VCaP (cell line): ENCODE measurements around the gene SSR1.

Experiments
- H3K27ac ChIP-seq: fragments of 450-650 bp; 2 replicates; pipeline ENCODE4 v1.5.1; 2017
- CTCF ChIP-seq: fragments of 450-650 bp; conservative IDR thresholded peaks from 2 replicates; pipeline ENCODE4 v1.5.1; 2017; ENCODE audit warnings: mild to moderate bottlenecking, moderate library complexity

SSR1 gene

GRCh38 chr6:7338031-7338430 lies 25.0 kb upstream of the SSR1 start:
- no peak overlapping the region for H3K27ac ChIP-seq
- TF ChIP-seq CTCF = no peak

- no peak for TF ChIP-seq CTCF
- H3K27ac ChIP-seq = no peak overlapping the region
These were observed 22.5 kb upstream of the SSR1 start for GRCh38 chr6:7335519-7335918.

- H3K27ac ChIP-seq = no peak overlapping the region
- TF ChIP-seq CTCF = no peak
These were observed 21.7 kb upstream of the SSR1 start for GRCh38 chr6:7334685-7335084.

- TF ChIP-seq CTCF = no peak
- H3K27ac ChIP-seq = no peak overlapping the region
These were observed 19.2 kb upstream of the SSR1 start for GRCh38 chr6:7332090-7332745.

GRCh38 chr6:7331452-7331851 lies 18.5 kb upstream of the SSR1 start:
- H3K27ac ChIP-seq = no peak overlapping the region
- no peak for TF ChIP-seq CTCF

- H3K27ac ChIP-seq = no peak overlapping the region
- TF ChIP-seq CTCF = no peak
These were observed 15.2 kb upstream of the SSR1 start for GRCh38 chr6:7328243-7328642.

GRCh38 chr6:7325750-7326149 lies 12.8 kb upstream of the SSR1 start:
- H3K27ac ChIP-seq = no peak overlapping the region
- TF ChIP-seq CTCF = no peak

GRCh38 chr6:7324520-7324919 lies 11.5 kb upstream of the SSR1 start:
- TF ChIP-seq CTCF = no peak
- no peak overlapping the region for H3K27ac ChIP-seq
